Esophagus muscularis mucosa (tissue), 4 donors: ENCODE data around the gene PRM3.

Source experiments
- EP300 ChIP-seq: sonication (generic); formaldehyde crosslinking; IDR thresholded peaks from one replicate; pipeline ENCODE4 v1.6.1; 2017; ENCODE audit warnings: antibody characterized with exemption
- POLR2A ChIP-seq: fragments of 450-650 bp; IDR thresholded peaks from one replicate; pipeline ENCODE4 v1.6.1; 2017; ENCODE audit warnings: antibody characterized with exemption, moderate library complexity, mild to moderate bottlenecking, low read depth
- POLR2AphosphoS5 ChIP-seq, 2 donors: sonication (generic); formaldehyde crosslinking; IDR thresholded peaks; one replicate each; pipeline ENCODE4 v1.6.1; 2017; ENCODE audit warnings: antibody characterized with exemption in 2 of 2
- TF ChIP-seq, protein P1 (sequence below), 3 experiments: fragments of 200-600 bp in 2 of 3; fragments of 450-650 bp in 1 of 3; sonication (generic) in 2 of 3; IDR thresholded peaks; one replicate each; pipeline ENCODE4 v1.5.1; 2017 to 2019; ENCODE audit warnings: antibody characterized with exemption in 3 of 3, mild to moderate bottlenecking in 2 of 3, moderate library complexity in 1 of 3

DNA sequence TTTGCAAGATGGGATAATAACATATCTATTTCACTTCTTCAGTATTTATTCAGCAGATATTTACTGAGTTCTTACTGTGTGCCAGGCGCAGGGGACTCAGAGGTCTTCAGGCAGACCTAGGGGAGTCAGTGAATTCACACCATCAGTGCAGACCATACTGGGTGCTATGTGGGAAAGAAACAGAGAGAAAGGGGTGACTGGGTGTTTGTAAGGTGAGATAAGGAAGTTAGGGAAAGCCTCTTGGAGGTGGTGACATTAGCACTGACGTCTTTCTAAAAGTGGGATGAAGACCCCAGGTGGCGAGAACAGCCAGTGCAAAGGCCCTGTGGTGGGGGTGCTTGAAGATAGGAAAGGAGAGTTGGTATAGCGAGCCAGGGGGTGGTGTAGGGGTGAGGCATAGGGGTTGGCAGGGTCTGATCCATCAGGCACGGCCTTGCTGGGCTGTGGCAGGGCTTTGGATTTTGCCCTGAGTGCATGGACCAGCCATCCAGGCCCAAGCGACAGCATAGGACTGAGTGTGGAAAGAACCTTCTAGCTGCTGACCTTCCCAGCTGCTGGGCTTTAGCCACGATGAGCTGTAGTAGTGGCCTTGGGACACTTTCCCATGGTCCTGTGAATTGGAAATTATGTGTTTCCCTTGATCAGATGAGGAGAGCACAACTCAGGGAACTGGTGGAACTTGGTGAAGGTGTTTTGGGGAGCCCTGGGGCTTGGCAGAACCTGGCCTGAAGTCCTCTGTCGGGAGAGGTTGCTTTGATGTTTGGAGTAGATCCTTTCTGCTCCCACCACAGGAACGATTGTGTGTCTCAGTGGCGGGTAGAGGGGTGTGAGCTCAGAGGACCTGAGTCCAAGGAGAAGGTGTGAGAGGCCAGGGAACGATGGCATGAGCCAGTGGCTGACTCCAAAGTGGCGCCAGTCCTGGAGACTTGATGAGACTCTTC is 13.5 kb downstream of the PRM3 start:
- TF ChIP-seq, protein P1, sequence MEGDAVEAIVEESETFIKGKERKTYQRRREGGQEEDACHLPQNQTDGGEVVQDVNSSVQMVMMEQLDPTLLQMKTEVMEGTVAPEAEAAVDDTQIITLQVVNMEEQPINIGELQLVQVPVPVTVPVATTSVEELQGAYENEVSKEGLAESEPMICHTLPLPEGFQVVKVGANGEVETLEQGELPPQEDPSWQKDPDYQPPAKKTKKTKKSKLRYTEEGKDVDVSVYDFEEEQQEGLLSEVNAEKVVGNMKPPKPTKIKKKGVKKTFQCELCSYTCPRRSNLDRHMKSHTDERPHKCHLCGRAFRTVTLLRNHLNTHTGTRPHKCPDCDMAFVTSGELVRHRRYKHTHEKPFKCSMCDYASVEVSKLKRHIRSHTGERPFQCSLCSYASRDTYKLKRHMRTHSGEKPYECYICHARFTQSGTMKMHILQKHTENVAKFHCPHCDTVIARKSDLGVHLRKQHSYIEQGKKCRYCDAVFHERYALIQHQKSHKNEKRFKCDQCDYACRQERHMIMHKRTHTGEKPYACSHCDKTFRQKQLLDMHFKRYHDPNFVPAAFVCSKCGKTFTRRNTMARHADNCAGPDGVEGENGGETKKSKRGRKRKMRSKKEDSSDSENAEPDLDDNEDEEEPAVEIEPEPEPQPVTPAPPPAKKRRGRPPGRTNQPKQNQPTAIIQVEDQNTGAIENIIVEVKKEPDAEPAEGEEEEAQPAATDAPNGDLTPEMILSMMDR (IDR thresholded peaks at IDR 0.05): no peak
- no peak for TF ChIP-seq POLR2A
- no peak for TF ChIP-seq POLR2AphosphoS5 (IDR thresholded peaks at IDR 0.05)
- no peak for TF ChIP-seq EP300
